Measurements from ENCODE around the gene TMEM203. TPM values are rescaled to one million over a fixed set of nuclear protein-coding genes. Genes with fewer than 3 reads are reported as not detected.

Gene TMEM203
- total RNA-seq, 1 donor from 2014 or later = 36.2 TPM

DNA sequence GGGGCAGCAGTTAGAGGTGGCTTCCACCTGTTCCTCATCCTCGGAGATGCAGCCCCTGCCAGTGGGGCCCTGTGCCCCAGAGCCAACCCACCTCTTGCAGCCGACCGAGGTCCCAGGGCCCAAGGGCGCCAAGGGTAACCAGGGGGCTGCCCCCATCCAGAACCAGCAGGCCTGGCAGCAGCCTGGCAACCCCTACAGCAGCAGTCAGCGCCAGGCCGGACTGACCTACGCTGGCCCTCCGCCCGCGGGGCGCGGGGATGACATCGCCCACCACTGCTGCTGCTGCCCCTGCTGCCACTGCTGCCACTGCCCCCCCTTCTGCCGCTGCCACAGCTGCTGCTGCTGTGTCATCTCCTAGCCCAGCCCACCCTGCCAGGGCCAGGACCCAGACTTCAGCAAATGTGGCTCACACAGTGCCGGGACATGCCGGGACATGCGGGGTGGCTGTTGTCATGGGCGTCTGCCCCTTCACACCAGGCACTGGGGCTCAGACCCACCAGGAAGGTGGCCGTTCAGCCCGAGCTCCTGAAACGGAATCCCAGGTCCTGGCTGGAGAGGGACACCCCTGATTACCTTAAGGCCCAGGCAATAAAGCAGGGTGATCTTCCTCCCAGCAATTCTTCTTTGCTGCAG lies 20.4 kb upstream of the TMEM203 start:
- Mint-ChIP-seq H3K4me1 (ENCODE audit: low read depth) (peaks cover 9% of the 10 kb centered on the region), H3K27ac (no peak overlapping the region), H3K9me3 (ENCODE audit: low read depth) (no peaks in the 10 kb centered on the region), H3K4me3 (ENCODE audit: low read depth) (no peak overlapping the region), H3K27me3 (no peaks in the 10 kb centered on the region), H3K36me3 (ENCODE audit: insufficient read depth) (no peaks in the 10 kb centered on the region)
- no peak for DNase-seq (ENCODE audit: low spot score, unreplicated experiment)
- TF ChIP-seq, protein P1, sequence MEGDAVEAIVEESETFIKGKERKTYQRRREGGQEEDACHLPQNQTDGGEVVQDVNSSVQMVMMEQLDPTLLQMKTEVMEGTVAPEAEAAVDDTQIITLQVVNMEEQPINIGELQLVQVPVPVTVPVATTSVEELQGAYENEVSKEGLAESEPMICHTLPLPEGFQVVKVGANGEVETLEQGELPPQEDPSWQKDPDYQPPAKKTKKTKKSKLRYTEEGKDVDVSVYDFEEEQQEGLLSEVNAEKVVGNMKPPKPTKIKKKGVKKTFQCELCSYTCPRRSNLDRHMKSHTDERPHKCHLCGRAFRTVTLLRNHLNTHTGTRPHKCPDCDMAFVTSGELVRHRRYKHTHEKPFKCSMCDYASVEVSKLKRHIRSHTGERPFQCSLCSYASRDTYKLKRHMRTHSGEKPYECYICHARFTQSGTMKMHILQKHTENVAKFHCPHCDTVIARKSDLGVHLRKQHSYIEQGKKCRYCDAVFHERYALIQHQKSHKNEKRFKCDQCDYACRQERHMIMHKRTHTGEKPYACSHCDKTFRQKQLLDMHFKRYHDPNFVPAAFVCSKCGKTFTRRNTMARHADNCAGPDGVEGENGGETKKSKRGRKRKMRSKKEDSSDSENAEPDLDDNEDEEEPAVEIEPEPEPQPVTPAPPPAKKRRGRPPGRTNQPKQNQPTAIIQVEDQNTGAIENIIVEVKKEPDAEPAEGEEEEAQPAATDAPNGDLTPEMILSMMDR (IDR thresholded peaks at IDR 0.05; ENCODE audit: unreplicated experiment) = no peak

DNA sequence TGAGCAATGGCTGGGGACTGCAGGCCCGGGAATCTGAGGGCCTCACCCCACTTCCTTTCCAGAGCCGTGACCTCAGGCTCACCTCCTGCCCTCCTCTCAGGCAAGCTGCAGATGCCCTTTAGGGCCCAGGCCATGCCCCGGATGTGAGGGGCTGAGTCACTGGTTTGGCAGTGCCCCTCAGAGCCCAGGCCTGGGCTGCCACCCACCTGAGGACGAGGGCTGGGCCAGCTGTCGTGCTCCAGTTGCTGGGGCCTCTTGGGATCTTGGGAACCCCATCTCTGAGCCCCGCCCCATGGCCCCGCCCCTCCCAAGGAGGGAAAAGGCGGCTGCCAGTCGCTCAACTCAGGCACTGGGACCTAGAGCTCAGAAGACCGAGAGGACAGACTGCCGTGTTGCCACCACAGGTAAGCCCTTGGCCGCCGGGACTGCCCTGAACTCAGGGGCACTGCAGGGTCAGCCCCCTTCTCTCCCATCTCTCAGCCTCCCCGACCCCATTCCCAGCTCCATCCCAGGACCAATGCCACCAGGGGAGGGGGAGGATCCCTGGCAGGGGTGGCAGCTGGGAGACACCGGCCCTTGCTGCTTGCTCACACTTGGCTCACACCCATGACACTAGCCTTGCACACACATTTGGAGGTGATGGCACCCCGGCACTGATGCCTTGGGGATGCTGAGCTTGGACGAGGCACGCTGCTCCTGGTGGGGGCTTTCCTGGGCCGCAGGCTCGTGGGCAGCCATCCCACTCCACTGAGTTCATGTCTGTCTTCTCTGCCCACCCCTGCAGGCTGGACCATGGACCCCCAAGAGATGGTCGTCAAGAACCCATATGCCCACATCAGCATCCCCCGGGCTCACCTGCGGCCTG lies 19.6 kb upstream of the TMEM203 start, which contains the start of gene CYSRT1:
Gene CYSRT1, plus strand, starts transcription at position 345 of the 865 bp plus-strand sequence. Its CDS starts 448 bp downstream, at position 793.
- no peak for DNase-seq (ENCODE audit: low spot score, unreplicated experiment)
- Mint-ChIP-seq H3K27ac (peak within 1 kb of the TSS; percentile 69), H3K9me3 (ENCODE audit: low read depth) (no peaks in the 10 kb centered on the region), H3K4me1 (ENCODE audit: low read depth) (peaks cover 9% of the 10 kb centered on the region), H3K4me3 (ENCODE audit: low read depth) (peak within 1 kb of the TSS; percentile 78), H3K27me3 (no peaks in the 10 kb centered on the region), H3K36me3 (ENCODE audit: insufficient read depth) (no peaks in the 10 kb centered on the region)
- TF ChIP-seq, protein P1 (IDR thresholded peaks at IDR 0.05; ENCODE audit: unreplicated experiment) = no peak

DNA sequence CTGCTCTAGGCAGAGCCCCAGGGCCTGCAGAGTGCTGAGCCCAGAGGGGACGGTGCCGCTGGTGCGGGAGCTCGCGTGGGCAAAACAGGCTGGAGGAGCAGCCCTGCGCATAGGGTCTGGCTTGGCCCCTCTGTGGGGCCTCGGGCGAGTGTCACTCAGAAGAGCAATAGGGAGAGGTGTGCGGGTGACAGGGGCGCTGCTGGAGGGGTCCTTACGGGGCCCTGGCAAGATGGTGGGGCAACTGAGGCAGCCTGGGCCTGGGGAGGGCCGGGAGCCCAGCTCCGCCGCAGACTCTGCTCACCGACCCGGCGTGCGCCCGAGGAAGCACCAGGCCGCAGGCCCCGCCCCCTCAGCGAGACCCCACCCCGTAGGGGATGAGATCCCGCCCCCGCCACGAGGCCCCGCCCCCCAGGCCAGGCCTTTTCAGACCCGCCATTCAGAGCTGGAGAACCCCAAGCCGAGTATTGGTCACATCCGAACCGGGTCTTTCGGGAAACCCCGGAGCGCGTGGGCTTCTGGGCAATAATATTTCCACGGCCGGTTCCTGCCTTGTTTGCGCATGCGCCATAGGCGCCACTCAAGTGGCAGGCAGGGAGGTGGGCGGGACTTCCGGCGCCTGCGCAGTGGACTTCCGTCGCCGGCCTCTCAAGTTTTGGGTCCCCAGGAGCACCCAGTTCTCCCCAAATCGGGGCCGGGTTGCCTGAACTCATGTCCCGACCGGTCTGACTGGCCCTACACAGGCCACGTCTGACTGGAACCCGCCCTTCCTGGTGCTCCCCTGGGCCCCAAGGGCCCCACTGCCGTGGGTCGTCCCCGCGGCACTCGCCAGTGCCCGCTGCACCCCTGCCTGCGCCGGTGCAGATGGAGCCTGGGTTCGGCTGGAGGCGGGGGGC lies 17.9 kb upstream of the TMEM203 start:
- Mint-ChIP-seq H3K4me1 (ENCODE audit: low read depth) (peaks cover 13% of the 10 kb centered on the region), H3K36me3 (ENCODE audit: insufficient read depth) (peaks cover 1% of the 10 kb centered on the region), H3K27ac (peak overlapping the region; percentile 96), H3K9me3 (ENCODE audit: low read depth) (no peaks in the 10 kb centered on the region), H3K4me3 (ENCODE audit: low read depth) (peak overlapping the region; percentile 78), H3K27me3 (no peaks in the 10 kb centered on the region)
- peak; percentile 90 for DNase-seq (ENCODE audit: low spot score, unreplicated experiment)
- TF ChIP-seq, protein P1 (IDR thresholded peaks at IDR 0.05; ENCODE audit: unreplicated experiment) = no peak

DNA sequence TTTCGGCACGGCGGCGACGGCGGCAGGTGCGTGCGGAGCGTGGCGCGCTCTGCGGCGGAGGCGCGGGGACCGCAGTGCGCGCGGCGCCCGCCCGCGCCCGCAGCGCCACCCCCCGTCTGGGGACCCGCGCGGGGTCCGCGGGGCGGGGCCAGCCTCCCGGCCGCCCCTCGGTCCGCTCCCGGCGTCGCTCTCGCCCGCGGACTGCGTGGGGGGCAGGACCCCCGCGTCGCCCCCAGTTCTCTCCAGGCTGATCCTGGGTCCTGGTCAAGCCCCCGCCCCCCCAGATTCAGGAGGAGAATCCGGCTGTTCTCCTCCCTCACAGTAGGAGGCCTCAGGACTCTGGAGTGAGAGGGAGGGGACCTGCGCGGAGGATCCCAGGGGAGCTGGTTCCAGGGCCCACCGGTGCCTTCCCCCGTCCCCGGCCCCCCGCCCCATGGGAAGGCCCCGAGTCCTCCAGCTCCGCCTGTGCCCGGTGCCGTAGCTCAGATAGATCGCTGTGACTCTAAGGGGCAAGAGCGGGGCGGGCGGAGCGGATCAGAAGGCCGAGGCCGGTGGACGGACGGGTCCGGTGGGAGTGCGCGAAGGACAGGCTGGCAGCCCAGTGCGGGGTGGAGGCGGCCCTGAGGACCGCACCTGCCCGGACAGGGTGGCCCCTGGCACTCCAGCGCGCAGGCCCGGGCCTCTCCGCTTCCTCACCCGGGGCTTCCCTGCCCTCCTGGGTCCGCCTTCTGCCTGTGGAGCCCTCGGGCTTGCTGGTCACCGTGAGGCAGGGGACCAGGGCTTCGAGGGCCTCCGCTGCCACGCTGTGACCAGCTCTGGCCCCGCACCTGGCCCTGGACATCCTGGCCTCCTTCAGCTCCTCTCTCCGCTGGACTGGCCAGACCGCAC lies 17.0 kb upstream of the TMEM203 start, which contains the start of gene RNF208:
Gene RNF208, minus strand, starts transcription at position 51 of the 888 bp plus-strand sequence. CDS start 1,028 bp downstream, outside the sequence.
- Mint-ChIP-seq H3K4me3 (ENCODE audit: low read depth) (peak within 1 kb of the TSS; percentile 78), H3K27me3 (no peaks in the 10 kb centered on the region), H3K27ac (peak within 1 kb of the TSS; percentile 96), H3K9me3 (ENCODE audit: low read depth) (no peaks in the 10 kb centered on the region), H3K36me3 (ENCODE audit: insufficient read depth) (peaks cover 1% of the 10 kb centered on the region), H3K4me1 (ENCODE audit: low read depth) (peaks cover 10% of the 10 kb centered on the region)
- TF ChIP-seq, protein P1 (IDR thresholded peaks at IDR 0.05; ENCODE audit: unreplicated experiment) = peak; percentile 19
- peak; percentile 50 for DNase-seq (ENCODE audit: low spot score, unreplicated experiment)
